Stimulated activated CD4-positive, alpha-beta T cell treated with anti-CD3 and anti-CD28 coated beads, Interleukin-4, amount 100 ng/mL, for 48 hours (primary cell): Measurements from ENCODE around the gene BSG.
"Not testable (repeated sequence)": the region's sequence is repeated elsewhere in the genome, so short reads cannot be mapped to it uniquely, and the experiment has no call there.

Experiments
- DNase-seq, 2 donors: peaks; one replicate each; pipeline ENCODE4 v3.0.0-alpha.2; 2020; ENCODE audit warnings: low read depth in 2 of 2

Gene BSG

GRCh38 chr19:620166-620862, 47.9 kb downstream of the BSG start:
- DNase-seq, result no peak

- DNase-seq, result not testable (repeated sequence)
These were observed 48.8 kb downstream of the BSG start for GRCh38 chr19:621191-621590.

GRCh38 chr19:621819-622218, 49.4 kb downstream of the BSG start:
- no peak for DNase-seq

- DNase-seq, result no peak
These were observed 50.3 kb downstream of the BSG start for GRCh38 chr19:622666-623065.

GRCh38 chr19:623175-623916, 51.0 kb downstream of the BSG start:
- DNase-seq, result no peak

- no peak for DNase-seq
These were observed 51.6 kb downstream of the BSG start for GRCh38 chr19:623974-624373.

GRCh38 chr19:624433-625109, 52.2 kb downstream of the BSG start:
- DNase-seq, result no peak

- no peak for DNase-seq
These were observed 52.9 kb downstream of the BSG start for GRCh38 chr19:625257-625656.

GRCh38 chr19:626566-626965, 54.2 kb downstream of the BSG start:
- not testable (repeated sequence) for DNase-seq

GRCh38 chr19:628168-628567, 55.8 kb downstream of the BSG start:
- DNase-seq, result peak in 1 of 2 donors; percentile 18

- not testable (repeated sequence) for DNase-seq
These were observed 57.1 kb downstream of the BSG start for GRCh38 chr19:629515-629914.

- DNase-seq, result no peak
These were observed 57.7 kb downstream of the BSG start for GRCh38 chr19:629961-630714.

GRCh38 chr19:632579-633067, 60.2 kb downstream of the BSG start:
- DNase-seq, result peak; percentile 45 to 57
